HepG2 (cell line): ENCODE measurements around the gene TLX3. TPM values are rescaled to one million over a fixed set of nuclear protein-coding genes. Genes with fewer than 3 reads are reported as not detected.

ENCODE experiments used
- ATAC-seq: fragments of 200-7000 bp; cut with Tn5 transposase; 3 replicates; pipeline ENCODE4 v1.9.1; 2020; ENCODE audit warnings: mild to moderate bottlenecking, moderate library complexity
- BruUV-seq: library from RNA; stranded (reverse); fragments of 400-500 nt; replicated peaks from 2 replicates; lab custom pipeline; 2021; lab: Mats Ljungman, UMichigan
- CTCF ChIA-PET: fragments of 300-600 bp; formaldehyde crosslinking; extraction: SDS; loops from one replicate; lab custom pipeline; 2021; ENCODE audit warnings: low total read pairs, inconsistent platforms, low intra/inter-chr PET ratio; lab: Yijun Ruan, JAX
- POLR2A ChIA-PET: fragments of 350-600 bp; sonication (Branson Sonifier 250); formaldehyde crosslinking; loops from one replicate; lab custom pipeline; 2020; ENCODE audit warnings: antibody characterized with exemption, inconsistent platforms; lab: Yijun Ruan, JAX
- DNase-seq: peaks from one replicate; pipeline ENCODE4 v3.0.0-alpha.2; 2015; ENCODE audit warnings: low spot score
- FAIRE-seq: peaks from 3 replicates; lab custom pipeline; 2011; peaks lifted over from hg19 to GRCh38; lab: Jason Lieb, UNC
- H2AFZ ChIP-seq: one replicate; pipeline ENCODE4 v1.6.1; 2011; ENCODE audit warnings: low read length, inconsistent platforms
- H3K27ac ChIP-seq: fragments of 300-600 bp; 3 replicates; pipeline ENCODE4 v1.8.0; 2011; ENCODE audit warnings: mixed run types, mild to moderate bottlenecking, mixed read lengths, low read length, inconsistent platforms; ENCODE audit not compliant: insufficient read depth; ENCODE audit errors: extremely low read length
- H3K27me3 ChIP-seq, 2 experiments: fragments of 200-600 bp in 1 of 2; 2 replicates in 1 of 2; 3 replicates in 1 of 2; pipeline versions ENCODE4 v1.6.0 to v1.8.0; 2011; ENCODE audit warnings: low read length in 2 of 2, mild to moderate bottlenecking in 2 of 2, moderate library complexity in 2 of 2, inconsistent platforms in 1 of 2; ENCODE audit not compliant: insufficient read depth in 2 of 2, control insufficient read depth in 1 of 2
- H3K36me3 ChIP-seq, 2 experiments: fragments of 200-600 bp in 1 of 2; replicated peaks in 1 of 2; 2 replicates in 1 of 2; 3 replicates in 1 of 2; pipeline versions ENCODE4 v1.5.1 to v1.8.0; 2011; ENCODE audit warnings: low read length in 2 of 2, inconsistent platforms in 1 of 2; ENCODE audit not compliant: insufficient read depth in 2 of 2, control insufficient read depth in 1 of 2
- H3K4me1 ChIP-seq: 2 replicates; pipeline ENCODE4 v1.5.1; 2012; ENCODE audit warnings: low read length, inconsistent platforms; ENCODE audit not compliant: insufficient read depth
- H3K4me2 ChIP-seq: 2 replicates; pipeline ENCODE4 v1.6.0; 2011; ENCODE audit warnings: low read depth, low read length, inconsistent platforms
- H3K4me3 ChIP-seq, 3 experiments: fragments of 200-600 bp in 1 of 3; sonication (generic), shearing (Covaris generic) in 1 of 3; replicated peaks in 1 of 3; 2 replicates each; pipeline ENCODE4 v1.5.1; 2011 to 2016; ENCODE audit warnings: low read length in 3 of 3, inconsistent platforms in 2 of 3, low read depth in 2 of 3, mild to moderate bottlenecking in 2 of 3, control low read depth in 1 of 3, mixed read lengths in 1 of 3; ENCODE audit not compliant: insufficient read depth in 1 of 3
- H3K79me2 ChIP-seq: one replicate; pipeline ENCODE4 v1.6.1; 2011; ENCODE audit warnings: low read length, inconsistent platforms; ENCODE audit not compliant: insufficient read depth
- H3K9ac ChIP-seq: 2 replicates; pipeline ENCODE4 v1.6.0; 2011; ENCODE audit warnings: mild to moderate bottlenecking, low read depth, low read length, inconsistent platforms; ENCODE audit not compliant: insufficient read depth
- H3K9me3 ChIP-seq: 2 replicates; pipeline ENCODE4 v1.5.1; 2012; ENCODE audit warnings: mild to moderate bottlenecking, low read length
- H4K20me1 ChIP-seq: 2 replicates; pipeline ENCODE4 v1.6.0; 2011; ENCODE audit warnings: inconsistent platforms, mild to moderate bottlenecking, low read length, moderate library complexity; ENCODE audit not compliant: insufficient read depth
- ATF7 ChIP-seq, 2 experiments: fragments of 450-650 bp in 1 of 2; sonication (generic) in 1 of 2; formaldehyde crosslinking in 1 of 2; IDR thresholded peaks; 2 replicates each; pipeline versions ENCODE4 v1.4.0 to v1.6.1; 2016 to 2020; ENCODE audit warnings: antibody characterized with exemption in 1 of 2, mild to moderate bottlenecking in 1 of 2, missing genetic modification reagents in 1 of 2
- ZNF20 ChIP-seq: sonication (generic); formaldehyde crosslinking; IDR thresholded peaks from 2 replicates; pipeline ENCODE4 v1.4.0; 2020; ENCODE audit warnings: mild to moderate bottlenecking, moderate library complexity, missing genetic modification reagents
- ZNF496 ChIP-seq: sonication (generic); formaldehyde crosslinking; IDR thresholded peaks from 2 replicates; pipeline ENCODE4 v1.8.1; 2023; ENCODE audit warnings: mild to moderate bottlenecking, moderate library complexity, missing genetic modification reagents; ENCODE audit not compliant: insufficient replicate concordance
- ZNF546 ChIP-seq: sonication (generic); formaldehyde crosslinking; conservative IDR thresholded peaks from 2 replicates; pipeline ENCODE4 v1.8.1; 2023; ENCODE audit warnings: mild to moderate bottlenecking, missing genetic modification reagents
- WGBS: methylation state at CpG from one replicate; pipeline ENCODE4 v1.1.6; 2017; ENCODE audit warnings: low lambda C conversion rate; 5-methylcytosine and 5-hydroxymethylcytosine counted together
- in situ Hi-C: cut with HindIII; loops from 2 replicates; pipeline ENCODE4 v1.10.0; 2017; ENCODE audit warnings: low pct_unique_long_range_greater_than_20kb; ENCODE audit not compliant: extremely low pct_ligation_motif_present
- intact Hi-C: fragments of 100-400 bp; cut with micrococcal nuclease; formaldehyde crosslinking; loops from one replicate; pipeline ENCODE4 v1.10.0; 2022; ENCODE audit not compliant: unreplicated experiment
- polyA plus RNA-seq, 8 experiments: library from polyadenylated mRNA; depleted of rRNA in 3 of 8; stranded (reverse) in 7 of 8; unstranded in 1 of 8; fragments of >200 nt; fragmentation: Illumina TruSeq in 4 of 8; extraction: Trizol in 4 of 8; gene quantifications; 2 replicates each; pipeline versions ENCODE4 v1.2.1 to v1.2.3, GENCODE V29; 2011 to 2016; ENCODE audit warnings: low read depth in 4 of 8, missing spikeins in 1 of 8, mixed read lengths in 1 of 8; ENCODE audit not compliant: insufficient read depth in 1 of 8
- total RNA-seq, 5 experiments: library from RNA; depleted of rRNA; stranded (reverse); fragments of >200 nt; fragmentation: Illumina TruSeq; extraction: Trizol; gene quantifications; 2 replicates each; pipeline ENCODE4 v1.2.3, GENCODE V29; 2016; ENCODE audit warnings: low read depth in 1 of 5

Gene TLX3
- total and polyA plus RNA-seq, 2 of the 13 experiments (the other 11 are each of a cell fraction or from before 2014, with no cell fraction given), result not detected

GRCh38 chr5:171275841-171276544, 33.1 kb upstream of the TLX3 start:
- CTCF ChIA-PET, result no interaction called here
- POLR2A ChIA-PET, result no interaction called here
- no peaks in the 10 kb centered on the region for H3K9me3 ChIP-seq
- FAIRE-seq, result no peak
- no peak for ATAC-seq
- intact Hi-C loops (no loop called here), in situ Hi-C loops (no loop called here)
- H3K4me2 ChIP-seq, result no peak overlapping the region
- no peak overlapping the region for H3K27ac ChIP-seq
- H2AFZ ChIP-seq, result no peak overlapping the region
- no peak overlapping the region for H3K4me3 ChIP-seq
- BruUV-seq, result no TSS peak
- no peaks in the 10 kb centered on the region; the same call in 1 of the 2 replicates for H4K20me1 ChIP-seq
- WGBS, result 9% methylated on average over 5 of the region's 5 CpGs
- no peak for DNase-seq
- no peaks in the 10 kb centered on the region for H3K27me3 ChIP-seq
- no peak for TF ChIP-seq ZNF546
- 0 out of 2 replicates have a peak, but pooled peaks have one; percentile 9 for TF ChIP-seq ATF7 (IDR thresholded peaks at IDR 0.05)
- TF ChIP-seq ATF7 (CRISPR knock-in tag; IDR thresholded peaks at IDR 0.05), result no peak
- no peaks in the 10 kb centered on the region for H3K36me3 ChIP-seq
- H3K4me1 ChIP-seq, result no peaks in the 10 kb centered on the region
- H3K9ac ChIP-seq, result no peak overlapping the region
- no peaks in the 10 kb centered on the region for H3K79me2 ChIP-seq

DNA sequence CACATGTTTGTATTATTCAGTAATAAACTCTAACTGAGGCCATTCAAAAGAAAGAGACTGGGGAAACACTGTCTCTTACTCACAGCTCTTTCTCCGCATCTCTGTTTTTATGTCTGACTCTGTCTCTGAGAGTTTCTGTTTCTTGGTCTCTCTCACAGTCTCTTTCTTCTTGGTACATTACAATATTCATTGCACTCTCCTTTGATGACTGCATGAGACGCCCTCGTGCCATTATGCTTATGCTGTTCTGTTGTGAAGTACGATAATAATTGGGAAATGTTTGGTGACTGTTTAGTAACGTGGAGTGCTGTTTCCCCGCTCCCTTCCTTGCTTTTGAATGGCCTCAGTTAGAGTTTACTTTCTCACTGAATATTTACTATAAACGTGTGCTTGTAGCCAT, 25.3 kb upstream of the TLX3 start:
- H3K79me2 ChIP-seq, result no peaks in the 10 kb centered on the region
- in situ Hi-C loops, result no loop called here
- H3K27me3 ChIP-seq, result no peaks in the 10 kb centered on the region
- H2AFZ ChIP-seq, result no peak overlapping the region
- no peak overlapping the region for H3K4me2 ChIP-seq
- ATAC-seq (no peak), DNase-seq (no peak), FAIRE-seq (no peak)
- H3K36me3 ChIP-seq, result no peaks in the 10 kb centered on the region
- H3K27ac ChIP-seq, result no peak overlapping the region
- no peaks in the 10 kb centered on the region for H3K9me3 ChIP-seq
- no TSS peak for BruUV-seq
- WGBS, result 17% methylated on average over 7 of the region's 7 CpGs
- no peaks in the 10 kb centered on the region; the same call in 1 of the 2 replicates for H4K20me1 ChIP-seq
- POLR2A ChIA-PET, result no interaction called here
- no peak overlapping the region for H3K4me3 ChIP-seq
- CTCF ChIA-PET, result no interaction called here
- TF ChIP-seq ZNF20 (CRISPR knock-in tag), result no peak
- no peak for TF ChIP-seq ZNF496 (CRISPR knock-in tag)
- H3K4me1 ChIP-seq, result no peaks in the 10 kb centered on the region
- H3K9ac ChIP-seq, result no peak overlapping the region
- intact Hi-C loops, result no loop called here
